NK-92 (cell line): ENCODE data around the gene RNASE3.
"Not testable (repeated sequence)": the region's sequence is repeated elsewhere in the genome, so short reads cannot be mapped to it uniquely, and the experiment has no call there.

Experiments
- DNase-seq: peaks from one replicate; lab custom pipeline; 2025; ENCODE audit not compliant: unreplicated experiment; lab: John Stamatoyannopoulos, UW

RNASE3 gene

DNA sequence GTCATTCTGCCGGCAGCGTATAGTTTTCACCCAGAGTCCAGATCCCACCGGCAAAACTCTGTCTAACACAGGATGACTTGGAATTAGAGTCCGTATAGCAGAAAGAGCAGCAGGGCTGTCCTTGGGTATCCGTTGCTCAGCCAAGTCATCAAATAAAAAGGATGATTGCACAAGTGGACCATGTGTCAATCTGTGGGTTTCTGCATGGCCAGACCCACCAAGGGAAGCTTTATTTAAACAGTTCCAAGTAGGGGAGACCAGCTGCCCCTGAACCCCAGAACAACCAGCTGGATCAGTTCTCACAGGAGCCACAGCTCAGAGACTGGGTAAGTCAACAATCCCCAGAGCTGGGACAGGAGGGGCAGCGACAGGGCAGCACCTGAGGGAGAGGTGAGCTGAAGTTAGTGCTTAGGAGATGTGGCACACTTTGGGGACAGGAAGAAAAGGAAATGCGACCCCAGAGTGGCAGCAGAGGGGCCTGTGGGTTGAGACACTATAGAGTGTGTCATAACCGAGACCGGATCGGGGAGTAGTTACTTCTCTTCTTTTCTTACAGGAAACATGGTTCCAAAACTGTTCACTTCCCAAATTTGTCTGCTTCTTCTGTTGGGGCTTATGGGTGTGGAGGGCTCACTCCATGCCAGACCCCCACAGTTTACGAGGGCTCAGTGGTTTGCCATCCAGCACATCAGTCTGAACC is at the start of gene RNASE3:
RNASE3 (plus strand) TSS at position 260 of the 700 bp plus-strand sequence; CDS start at position 562, 302 bp downstream.
- not testable (repeated sequence) for DNase-seq

DNA sequence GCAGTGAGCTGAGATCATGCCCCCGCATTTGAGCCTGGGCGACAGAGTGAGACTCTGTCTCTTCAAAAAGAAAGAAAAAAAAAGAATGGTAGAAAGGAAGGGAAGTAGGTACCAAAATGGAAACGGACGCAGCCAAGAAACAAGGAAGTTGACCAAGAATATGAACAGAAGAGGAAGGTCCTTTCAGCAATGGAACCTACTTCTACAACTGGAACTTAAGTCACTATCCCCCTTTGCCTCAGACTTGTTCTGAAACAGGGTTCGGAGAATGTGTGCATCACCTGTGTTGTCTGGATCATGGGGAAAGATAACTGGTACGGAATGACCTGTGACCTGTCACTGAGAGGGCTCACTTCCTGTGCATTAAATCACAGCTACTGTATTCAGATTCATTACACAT is 44.6 kb upstream of the RNASE3 start:
- DNase-seq = no peak

DNA sequence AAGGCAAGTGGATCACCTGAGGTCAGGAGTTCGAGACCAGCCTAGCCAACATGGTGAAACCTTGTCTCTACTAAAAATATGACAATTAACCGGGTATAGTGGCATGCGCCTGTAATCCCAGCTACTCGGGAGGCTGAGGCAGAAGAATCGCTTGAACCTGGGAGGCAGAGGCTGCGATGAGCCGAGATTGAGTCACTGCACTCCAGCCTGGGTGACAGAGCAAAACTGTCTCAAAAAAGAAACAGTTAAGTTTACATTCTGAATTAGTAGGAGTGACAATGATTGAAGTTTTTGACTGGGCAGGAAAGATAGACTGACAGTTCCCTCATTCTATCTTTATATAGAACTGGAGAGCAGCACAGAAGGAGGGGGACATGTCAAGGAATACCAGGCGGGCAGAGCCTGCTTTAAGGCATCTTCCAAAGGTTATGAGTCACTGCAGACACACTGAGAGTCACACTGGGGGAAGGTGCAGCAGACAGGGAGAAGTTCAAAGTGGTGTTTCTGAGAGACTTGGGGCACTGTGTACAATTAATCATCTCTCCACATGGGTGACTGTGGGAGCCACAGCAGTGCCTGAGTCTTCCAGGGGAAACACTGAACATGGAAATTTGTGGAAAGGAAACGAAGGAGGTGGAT is 42.8 kb upstream of the RNASE3 start:
- DNase-seq = no peak

DNA sequence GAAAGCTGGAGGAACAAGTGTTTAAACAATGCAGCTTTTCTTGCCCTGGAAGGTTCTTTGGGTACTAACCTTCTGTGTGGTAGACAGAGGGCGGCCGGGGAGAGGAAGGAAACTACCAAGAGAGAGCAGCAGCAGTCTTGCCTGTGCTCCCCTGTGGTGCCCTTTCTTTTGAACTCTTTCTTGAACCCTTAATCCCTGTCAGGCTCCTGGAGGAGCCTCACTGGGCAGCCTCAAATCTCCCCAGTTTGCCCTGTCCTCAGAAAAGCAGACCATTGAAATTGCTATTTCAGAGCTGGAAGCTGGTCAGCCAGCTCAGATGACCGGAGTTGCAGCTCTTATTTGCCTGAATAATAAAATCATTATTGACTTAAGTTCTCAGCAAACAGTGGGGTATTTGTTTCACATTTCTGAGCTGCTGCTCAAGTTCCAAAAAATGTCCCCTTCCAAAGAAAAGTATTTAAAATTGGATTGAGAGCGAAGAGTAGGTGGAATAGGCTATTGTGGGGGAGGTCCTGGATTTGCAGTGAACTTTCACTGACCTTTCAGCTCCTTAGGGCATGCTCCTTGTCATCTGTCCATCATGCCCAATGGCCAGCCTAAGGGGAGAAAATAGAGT is 42.1 kb upstream of the RNASE3 start:
- DNase-seq = no peak

DNA sequence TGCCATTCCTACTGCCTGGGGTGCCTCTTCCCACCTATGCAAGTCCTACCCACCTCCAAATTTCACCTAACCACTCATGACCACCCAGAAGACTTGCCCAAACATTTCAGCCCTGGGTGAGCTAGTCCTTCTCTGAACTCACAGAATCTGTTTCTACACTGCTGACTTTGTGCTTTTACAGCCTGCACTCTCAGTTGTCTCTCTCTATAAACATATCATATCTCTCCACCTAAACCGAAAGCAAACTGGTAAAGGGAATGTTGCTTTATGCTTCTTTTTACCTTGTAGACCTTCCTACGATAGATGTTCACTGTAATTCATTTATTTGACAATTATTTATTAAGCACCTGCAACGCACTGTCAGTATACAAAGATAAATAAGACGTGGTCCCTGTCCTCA is 38.1 kb upstream of the RNASE3 start:
- DNase-seq = no peak

DNA sequence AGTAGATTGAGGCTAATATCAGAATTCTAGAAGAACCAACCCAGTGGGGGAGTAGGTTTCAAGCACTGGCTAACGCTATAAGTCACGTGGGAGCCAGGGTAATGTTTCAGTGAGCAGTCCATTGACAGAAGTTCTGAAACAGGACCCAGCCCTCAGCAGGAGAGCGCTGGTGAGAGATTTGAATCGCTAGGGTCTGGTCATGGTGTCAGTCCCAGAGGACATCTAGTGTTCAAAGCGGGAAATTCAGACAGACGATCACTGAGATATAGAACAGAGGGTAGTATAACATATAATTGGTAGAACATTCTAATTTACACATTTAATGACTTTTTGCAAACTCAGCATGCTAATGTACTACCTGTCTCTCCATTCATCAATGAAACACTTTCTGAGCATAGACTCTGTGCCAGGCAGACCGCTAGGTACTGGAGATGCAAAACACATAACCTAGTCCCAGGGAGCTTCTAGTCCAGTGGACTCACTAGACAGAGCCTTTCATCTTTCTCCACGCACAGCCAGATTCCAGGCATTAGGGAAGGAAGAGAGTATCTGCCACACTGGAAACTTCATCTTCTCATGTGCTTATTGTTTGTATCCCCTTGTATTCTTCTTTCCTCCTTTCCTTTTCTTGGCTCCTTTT is 35.4 kb upstream of the RNASE3 start:
- DNase-seq = no peak

DNA sequence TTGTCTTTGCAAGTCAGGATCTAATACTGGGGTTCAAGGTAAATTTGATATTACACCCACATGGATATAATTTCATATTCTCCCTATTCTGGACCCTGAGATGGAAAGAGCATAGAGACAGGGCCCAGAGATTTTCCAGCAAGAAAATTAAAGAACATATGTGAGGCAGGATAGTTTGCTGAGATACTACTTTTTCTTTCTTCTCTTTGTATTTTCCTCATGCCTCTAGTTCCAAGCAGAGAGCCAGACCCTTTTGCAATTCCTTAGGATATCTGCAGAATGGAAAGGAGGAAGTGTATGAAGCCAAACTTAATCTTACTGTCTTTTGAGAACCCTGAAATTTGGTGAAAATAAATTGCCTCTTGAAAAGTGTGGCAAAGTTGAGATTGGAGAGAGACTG is 34.0 kb upstream of the RNASE3 start:
- DNase-seq = no peak

DNA sequence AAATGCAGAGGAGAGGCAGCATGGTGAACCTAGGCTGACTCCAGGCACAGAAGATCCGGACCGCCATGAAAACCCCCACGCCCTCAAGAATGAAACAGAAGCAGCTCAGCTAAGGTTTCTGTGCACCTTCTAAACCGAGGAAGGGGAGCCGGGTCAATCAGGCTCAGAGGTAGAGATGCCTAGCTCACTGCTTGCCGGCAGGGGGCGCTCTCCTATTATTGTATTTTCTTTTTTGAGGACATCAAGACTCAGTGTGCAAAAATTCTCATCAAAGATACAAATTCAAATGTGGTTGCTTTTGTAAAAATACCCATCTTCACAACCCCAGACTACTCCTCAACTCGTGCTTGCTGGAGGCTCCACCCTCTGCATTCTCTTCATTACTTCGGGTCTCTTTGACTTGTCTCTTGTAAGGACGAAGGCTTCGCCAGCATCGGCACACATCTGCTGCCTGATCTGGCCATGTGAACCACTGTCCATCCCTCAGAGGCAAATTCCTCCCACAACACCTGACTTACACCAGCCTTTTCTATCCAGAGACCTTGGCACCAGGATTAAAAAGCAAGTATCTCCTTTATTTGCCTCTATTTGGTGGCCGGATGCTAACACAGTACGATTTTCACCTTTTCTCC is 33.4 kb upstream of the RNASE3 start:
- DNase-seq = no peak

DNA sequence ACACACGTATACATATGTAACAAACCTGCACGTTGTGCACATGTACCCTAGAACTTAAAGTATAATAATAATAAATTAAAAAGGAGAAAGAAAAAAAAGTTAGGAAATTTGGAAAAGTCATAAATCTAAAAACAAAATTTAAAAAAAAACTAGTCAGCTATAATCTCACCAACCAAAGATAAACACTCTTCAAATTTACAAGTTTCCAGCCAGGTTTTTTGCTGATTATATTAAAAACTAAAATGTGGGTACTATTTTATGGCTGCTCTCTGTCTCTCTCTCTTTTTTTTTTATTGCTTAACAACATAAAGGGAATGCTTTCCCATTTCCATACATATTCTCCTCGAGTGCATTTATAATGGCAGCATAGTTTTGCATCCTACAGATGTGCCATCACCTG is 25.0 kb upstream of the RNASE3 start:
- no peak for DNase-seq

DNA sequence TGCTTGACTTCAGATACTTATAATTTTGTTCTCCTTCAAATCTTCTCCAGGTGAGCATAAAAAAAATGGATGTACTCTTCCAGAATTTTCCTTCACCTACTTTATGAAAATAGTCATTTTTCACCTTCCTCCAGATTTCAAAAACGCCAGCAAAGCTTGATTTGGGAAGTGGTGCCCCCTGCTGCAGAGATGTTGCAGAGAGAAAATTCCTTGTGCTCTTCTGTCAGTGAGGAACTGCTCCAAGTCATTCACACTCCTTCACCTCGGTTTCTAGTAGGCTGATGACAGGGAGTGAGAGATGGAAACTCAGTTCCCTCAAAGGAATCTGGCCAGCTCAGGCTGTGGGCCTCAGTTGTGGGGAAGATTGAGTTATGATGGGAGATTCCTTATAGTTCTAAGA is 24.2 kb upstream of the RNASE3 start:
- DNase-seq = no peak

DNA sequence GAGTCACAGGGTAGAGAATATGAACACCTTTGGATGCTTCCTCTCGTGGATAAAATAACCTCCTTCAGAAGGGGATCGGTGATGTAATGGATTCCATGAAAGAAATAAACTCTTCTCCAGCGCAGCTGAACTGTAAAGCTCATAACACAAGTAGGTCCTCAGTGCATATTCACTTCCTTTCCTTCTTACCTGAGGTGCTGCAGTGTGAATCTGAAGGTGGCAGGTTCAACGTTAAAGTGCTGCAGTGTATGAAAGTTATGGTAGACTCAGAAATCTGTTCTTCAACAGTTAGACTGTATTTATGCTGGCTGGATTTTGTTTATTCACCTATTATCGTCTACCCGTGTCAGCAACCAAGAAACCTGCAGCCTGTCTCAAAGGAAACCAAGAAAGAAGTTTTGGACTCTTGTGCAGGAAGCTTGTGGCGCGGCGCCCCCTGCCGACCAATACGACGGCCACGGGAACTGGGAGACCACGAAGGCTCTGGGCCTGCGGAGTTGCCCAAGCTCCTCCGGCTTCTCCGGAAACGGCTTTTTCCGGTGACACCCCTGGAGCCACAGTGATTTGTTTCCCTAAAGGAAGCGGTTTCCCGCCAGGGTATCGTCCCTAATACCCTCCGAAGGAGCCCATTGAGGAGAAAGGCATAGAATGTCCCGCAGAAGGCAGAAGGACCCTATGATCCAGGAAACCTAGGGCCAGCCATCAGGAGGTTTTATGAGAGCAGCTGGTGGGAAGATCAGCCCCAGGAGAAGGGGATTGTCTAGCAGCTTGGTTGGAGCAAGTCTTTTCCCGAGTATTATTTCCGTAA is 17.6 kb upstream of the RNASE3 start:
- DNase-seq = no peak

DNA sequence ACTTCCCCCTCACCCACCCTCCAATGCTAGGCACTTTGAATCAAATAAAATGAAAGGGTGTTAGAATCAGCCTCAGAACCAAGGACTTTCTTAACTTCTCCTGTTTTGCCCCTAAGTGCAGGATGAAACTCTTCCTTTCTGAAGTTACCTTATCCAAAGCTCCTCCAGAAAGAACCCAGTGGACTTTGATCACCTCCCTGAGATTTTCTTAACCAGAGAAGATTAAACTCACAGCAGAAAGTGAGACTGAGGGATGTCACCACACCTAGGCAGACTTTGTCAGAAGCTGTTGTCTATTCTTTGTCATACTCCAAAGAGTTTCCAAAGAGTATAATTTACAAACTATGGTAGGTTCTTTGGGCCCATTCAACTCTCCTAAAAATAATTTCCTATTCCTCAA is 14.2 kb upstream of the RNASE3 start:
- no peak for DNase-seq

DNA sequence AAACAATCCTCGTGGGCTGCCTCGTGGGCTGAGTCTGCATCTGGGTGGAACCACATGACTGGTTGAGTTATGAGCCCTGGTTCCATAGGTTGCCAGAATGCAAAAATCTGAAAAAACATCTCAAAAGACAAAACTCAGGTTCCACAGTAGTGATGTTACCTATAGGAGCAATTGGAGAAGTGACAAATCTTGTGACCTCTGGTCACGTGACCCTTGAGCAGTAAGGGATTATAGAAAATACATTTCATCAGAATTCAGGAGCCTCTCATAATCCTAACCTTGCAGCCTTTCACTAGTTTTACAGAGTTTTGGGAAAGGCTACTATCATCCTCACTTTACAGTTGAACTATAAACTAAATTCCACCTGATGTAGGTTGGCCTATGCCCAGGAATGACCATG is 12.5 kb upstream of the RNASE3 start:
- DNase-seq = no peak

DNA sequence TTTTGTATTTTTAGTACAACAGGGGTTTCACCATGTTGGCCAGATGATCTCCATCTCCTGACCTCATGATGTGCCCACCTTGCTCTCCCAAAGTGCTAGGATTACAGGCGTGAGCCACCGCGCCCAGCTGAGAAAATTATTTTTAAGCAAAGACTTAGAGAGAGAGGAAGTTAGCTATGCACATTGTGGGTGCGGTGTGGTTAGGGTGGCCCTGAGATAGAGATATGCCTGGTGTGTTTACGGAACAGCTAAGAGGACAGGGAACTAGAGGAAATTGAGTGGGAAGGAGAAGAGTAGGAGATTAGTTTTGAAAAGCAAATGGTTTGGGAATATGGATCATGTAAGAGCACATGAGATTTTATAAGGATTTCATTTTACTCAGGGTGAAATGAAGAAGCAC is 10.0 kb upstream of the RNASE3 start:
- not testable (repeated sequence) for DNase-seq

DNA sequence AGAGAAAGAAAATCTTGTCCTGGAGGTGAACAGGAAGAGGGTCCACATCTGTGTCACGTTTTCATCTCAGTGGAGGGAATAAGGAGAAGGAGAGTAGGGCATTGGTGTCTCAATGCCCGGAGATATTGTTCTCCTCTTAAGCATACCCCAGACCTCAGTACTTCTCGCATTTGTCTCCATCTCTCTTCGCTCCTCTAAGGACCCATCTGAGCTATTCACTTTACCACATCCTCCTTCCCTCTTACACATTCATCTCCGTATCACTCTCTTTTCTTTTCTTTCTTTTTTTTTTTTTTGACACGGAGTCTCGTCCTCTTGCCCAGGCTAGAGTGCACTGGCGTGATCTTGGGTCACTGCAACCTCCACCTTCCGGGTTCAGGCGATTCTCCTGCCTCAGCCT is 8.4 kb upstream of the RNASE3 start:
- DNase-seq = not testable (repeated sequence)

DNA sequence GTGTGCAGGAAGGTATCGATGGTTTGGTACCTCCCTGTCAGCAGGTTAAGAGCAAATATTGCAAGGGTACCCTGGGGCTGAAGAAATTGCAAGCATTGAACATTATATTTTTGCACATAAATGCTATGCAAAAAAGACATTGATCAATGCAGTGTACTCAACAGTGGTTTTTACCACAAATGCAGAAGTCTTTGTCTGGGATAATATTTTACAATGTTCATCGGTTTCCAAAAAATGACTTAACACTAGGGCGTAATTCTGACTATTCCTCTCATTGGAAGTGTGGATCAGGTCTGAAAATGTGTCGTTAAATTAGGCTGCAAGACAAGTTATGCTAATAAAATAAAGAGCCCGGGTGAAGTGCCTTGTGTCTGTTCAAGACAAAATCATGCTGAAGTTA is 2.8 kb upstream of the RNASE3 start:
- not testable (repeated sequence) for DNase-seq

DNA sequence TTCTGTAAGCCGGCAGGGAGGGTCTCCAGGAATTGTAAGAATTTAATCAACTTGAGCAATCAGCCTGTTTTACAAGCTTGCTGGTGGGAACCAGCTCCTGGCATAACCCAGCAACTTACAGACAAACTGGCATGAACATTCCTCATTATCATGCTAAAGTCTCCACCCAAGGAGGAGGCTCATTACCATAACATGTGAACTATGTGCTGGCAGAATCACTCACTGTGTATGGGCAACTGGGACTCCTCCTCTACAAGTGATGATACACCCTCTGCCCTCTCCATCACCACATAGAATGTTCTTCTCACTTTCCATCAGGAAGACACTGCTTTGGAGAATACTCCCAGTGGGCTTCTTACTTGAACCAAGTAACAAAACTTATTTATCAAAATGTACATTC is 4.1 kb downstream of the RNASE3 start:
- DNase-seq = not testable (repeated sequence)

DNA sequence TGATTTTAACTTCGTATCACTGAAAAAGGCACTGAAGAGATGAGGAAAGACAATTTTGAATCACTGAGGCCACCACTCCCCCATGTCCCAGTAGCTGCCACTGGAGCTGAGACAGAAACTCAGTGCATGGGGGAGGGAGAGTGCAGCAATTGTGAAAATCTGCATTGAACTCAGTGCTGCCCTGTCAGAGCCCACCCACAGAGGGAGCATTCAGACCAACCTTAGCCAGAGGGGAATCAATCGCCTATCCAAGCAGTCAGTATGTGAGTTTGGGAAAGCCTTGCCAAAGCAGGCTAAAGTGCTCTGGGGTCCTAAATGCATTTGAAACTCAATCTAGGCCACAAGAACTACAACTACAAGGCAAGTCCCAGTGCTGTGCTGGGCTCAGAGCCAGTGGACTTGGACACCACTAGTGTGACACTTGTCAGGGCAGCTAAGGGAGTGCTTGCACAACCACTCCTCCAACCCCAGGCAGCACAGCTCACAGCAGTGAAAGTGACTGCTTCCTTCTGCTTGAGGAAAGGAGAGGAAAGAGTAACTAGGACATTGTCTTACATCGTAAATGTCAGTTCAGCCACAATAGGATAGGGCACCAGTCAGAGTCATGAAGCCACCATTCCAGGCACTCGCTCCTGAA is 13.3 kb downstream of the RNASE3 start:
- no peak for DNase-seq

DNA sequence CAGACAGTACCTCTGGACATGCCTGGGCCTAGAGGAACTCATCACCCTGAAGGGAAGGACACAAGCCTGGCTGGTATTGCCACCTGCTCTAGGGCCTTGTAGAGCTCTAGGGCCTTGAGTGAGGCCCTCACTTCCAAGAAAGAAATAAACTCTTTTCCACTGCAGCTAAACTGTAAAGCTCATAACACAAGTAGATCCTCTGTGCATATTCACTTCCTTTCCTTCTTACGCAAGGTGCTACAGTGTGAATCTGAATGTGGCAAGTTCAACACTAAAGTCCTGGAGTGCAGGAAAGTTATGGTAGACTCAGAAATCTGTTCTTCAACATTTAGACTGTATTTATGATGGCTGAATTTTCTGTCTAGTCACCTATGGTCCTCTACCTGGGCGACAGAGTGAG is 14.5 kb downstream of the RNASE3 start:
- no peak for DNase-seq

DNA sequence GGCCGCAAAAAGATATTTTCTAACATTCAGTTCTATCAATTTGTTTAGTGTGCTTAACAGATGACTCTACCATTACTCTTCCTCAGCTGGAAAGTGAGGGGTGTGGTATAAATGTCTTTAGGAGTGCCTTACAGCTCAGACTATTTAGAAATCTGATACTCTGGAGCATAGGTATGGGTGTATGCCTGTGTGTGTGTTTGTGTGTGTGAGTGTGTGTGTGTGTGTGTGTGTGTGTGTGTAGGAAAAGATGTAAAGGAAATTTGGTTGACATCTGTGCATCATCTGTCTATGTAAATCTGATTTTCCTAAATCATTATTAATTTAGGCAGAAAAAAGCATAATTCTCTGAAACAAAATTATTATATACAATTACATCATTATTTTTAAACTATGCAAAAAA is 16.0 kb downstream of the RNASE3 start:
- no peak for DNase-seq
